Kidney (tissue), 14 donors: Measurements from ENCODE around the gene MAPKAP1. TPM values are rescaled to one million over a fixed set of nuclear protein-coding genes. Genes with fewer than 3 reads are reported as not detected.

Experiments
- DNase-seq, 5 donors: peaks; one replicate each; pipeline ENCODE4 v3.0.0-alpha.2; 2013 to 2020
- FAIRE-seq: peaks from 2 replicates; lab custom pipeline; 2012; peaks lifted over from hg19 to GRCh38; lab: Jason Lieb, UNC
- H3K27ac ChIP-seq, 2 donors: one replicate each; pipeline ENCODE4 v1.7.0; 2013; ENCODE audit warnings: low read depth in 2 of 2, low read length in 2 of 2, inconsistent platforms in 1 of 2
- H3K27me3 ChIP-seq: one replicate; pipeline ENCODE4 v1.7.1; 2013; ENCODE audit warnings: low read length, inconsistent platforms; ENCODE audit not compliant: control insufficient read depth, insufficient read depth
- H3K36me3 ChIP-seq, 3 donors: one replicate each; pipeline versions ENCODE4 v1.7.0 to v1.7.1; 2013; ENCODE audit warnings: low read length in 3 of 3, control low read depth in 1 of 3, inconsistent platforms in 1 of 3; ENCODE audit not compliant: insufficient read depth in 3 of 3, control insufficient read depth in 2 of 3
- H3K4me1 ChIP-seq, 3 donors: one replicate each; pipeline versions ENCODE4 v1.7.0 to v1.7.1; 2013; ENCODE audit warnings: low read length in 3 of 3, inconsistent platforms in 1 of 3, low read depth in 1 of 3; ENCODE audit not compliant: control insufficient read depth in 2 of 3, insufficient read depth in 2 of 3
- H3K4me3 ChIP-seq, 3 donors: one replicate each; pipeline versions ENCODE4 v1.7.0 to v1.8.1; 2013; ENCODE audit warnings: low read length in 3 of 3, control low read depth in 1 of 3, inconsistent platforms in 1 of 3
- H3K9ac ChIP-seq, 3 donors: one replicate each; pipeline versions ENCODE4 v1.7.0 to v1.7.1; 2013; ENCODE audit warnings: low read length in 3 of 3, control low read depth in 1 of 3, inconsistent platforms in 1 of 3
- H3K9me3 ChIP-seq, 3 donors: one replicate each; pipeline versions ENCODE4 v1.7.0 to v1.7.1; 2013; ENCODE audit warnings: low read length in 3 of 3, control low read depth in 1 of 3, inconsistent platforms in 1 of 3; ENCODE audit not compliant: control insufficient read depth in 2 of 3, insufficient read depth in 1 of 3
- intact Hi-C: fragments of 100-400 bp; cut with DNase I; formaldehyde crosslinking; loops from one replicate; pipeline ENCODE4 v1.11.1; 2022
- polyA plus RNA-seq: library from polyadenylated mRNA; stranded (reverse); fragments of 350-450 nt; fragmentation: Illumina TruSeq; extraction: RNeasy Lipid Tissue Mini Kit (QIAGEN cat#74804); gene quantifications from one replicate; pipeline ENCODE4 v1.2.3, GENCODE V29; 2014; ENCODE audit warnings: low read depth, low replicate concordance; ENCODE audit not compliant: insufficient read depth
- total RNA-seq: library from RNA; stranded (reverse); fragmentation: NEBNext Ultra II Directional; extraction: Animal tissue kit (Norgen Biotek cat#: 25700); gene quantifications from one replicate; pipeline ENCODE4 v1.2.1, GENCODE V29; 2021
- TF ChIP-seq, protein P1 (sequence below): IDR thresholded peaks from 3 replicates; pipeline ENCODE4 v1.5.1; 2012; ENCODE audit warnings: mild to moderate bottlenecking, moderate library complexity, borderline replicate concordance; ENCODE audit not compliant: insufficient read depth; ENCODE audit errors: extremely low read depth
- donor health status: control.
- donor health status: control.
- donor health status: control.
- donor health status: control.
- donor health status: control.
- donor health status: DM: yes; HTN: yes; CAD: no.
- donor health status: Normal renal cell carcinoma (clear cell type).

MAPKAP1 gene
- total and polyA plus RNA-seq, 2 donors from 2014 or later, result 70.5 to 99.4 TPM

DNA sequence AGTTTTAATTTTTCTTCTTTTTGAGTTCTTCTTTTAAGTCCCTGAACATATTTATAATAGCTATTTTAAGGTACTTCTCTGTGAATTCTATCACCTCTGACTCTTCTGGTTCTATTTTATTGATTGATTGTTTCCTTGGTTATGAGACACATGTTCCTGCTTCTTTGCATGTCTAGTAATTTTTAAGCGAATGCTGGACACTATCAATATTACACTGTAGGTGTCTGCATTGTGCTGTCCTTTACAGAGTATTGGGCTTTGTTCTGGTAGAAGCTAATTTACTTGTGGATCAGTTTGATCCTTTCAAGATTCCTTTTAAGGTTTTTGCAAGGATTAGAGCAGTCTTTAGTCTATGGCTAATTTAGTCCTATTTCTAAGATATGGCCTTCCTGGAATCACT is 249.7 kb downstream of the MAPKAP1 start:
- Histone ChIP-seq H3K9me3 (peaks cover 0 to 5% (median 3%) of the 10 kb centered on the region in 3 donors), H3K4me3 (no peak overlapping the region), H3K27ac (no peak overlapping the region), H3K27me3 (no peaks in the 10 kb centered on the region), H3K9ac (no peak overlapping the region), H3K4me1 (peaks cover 0 to 6% (median 0%) of the 10 kb centered on the region in 3 donors), H3K36me3 (peaks cover 0 to 12% (median 0%) of the 10 kb centered on the region in 3 donors)
- FAIRE-seq (no peak), DNase-seq (no peak)
- TF ChIP-seq, protein P1, sequence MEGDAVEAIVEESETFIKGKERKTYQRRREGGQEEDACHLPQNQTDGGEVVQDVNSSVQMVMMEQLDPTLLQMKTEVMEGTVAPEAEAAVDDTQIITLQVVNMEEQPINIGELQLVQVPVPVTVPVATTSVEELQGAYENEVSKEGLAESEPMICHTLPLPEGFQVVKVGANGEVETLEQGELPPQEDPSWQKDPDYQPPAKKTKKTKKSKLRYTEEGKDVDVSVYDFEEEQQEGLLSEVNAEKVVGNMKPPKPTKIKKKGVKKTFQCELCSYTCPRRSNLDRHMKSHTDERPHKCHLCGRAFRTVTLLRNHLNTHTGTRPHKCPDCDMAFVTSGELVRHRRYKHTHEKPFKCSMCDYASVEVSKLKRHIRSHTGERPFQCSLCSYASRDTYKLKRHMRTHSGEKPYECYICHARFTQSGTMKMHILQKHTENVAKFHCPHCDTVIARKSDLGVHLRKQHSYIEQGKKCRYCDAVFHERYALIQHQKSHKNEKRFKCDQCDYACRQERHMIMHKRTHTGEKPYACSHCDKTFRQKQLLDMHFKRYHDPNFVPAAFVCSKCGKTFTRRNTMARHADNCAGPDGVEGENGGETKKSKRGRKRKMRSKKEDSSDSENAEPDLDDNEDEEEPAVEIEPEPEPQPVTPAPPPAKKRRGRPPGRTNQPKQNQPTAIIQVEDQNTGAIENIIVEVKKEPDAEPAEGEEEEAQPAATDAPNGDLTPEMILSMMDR, result no peak
- intact Hi-C loops, result no loop called here

DNA sequence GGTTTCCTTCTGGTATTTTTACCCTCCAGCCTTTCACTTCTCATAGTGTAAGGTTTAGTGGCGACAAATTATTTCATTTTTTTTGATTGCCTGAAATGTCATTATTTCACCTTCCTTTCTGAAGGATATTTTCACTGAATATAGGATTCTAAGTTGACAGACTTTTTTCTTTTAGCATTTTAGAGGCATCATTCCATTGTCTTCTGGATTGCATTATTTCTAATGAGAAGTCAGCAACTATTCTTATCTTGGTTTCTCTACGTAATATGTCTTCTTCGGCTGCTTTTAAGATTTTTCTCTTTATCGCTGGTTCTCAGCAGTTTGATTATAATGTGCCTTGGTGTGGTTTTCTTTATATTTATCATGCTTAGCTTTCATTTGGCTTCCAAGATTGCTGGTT is 251.1 kb downstream of the MAPKAP1 start:
- Histone ChIP-seq H3K9me3 (peaks cover 0 to 5% (median 3%) of the 10 kb centered on the region in 3 donors), H3K36me3 (peaks cover 0 to 6% (median 0%) of the 10 kb centered on the region in 3 donors), H3K4me3 (no peak overlapping the region), H3K27ac (no peak overlapping the region), H3K27me3 (no peaks in the 10 kb centered on the region), H3K4me1 (peaks cover 0 to 4% (median 0%) of the 10 kb centered on the region in 3 donors), H3K9ac (no peak overlapping the region)
- intact Hi-C loops, result no loop called here
- FAIRE-seq (no peak), DNase-seq (no peak)
- TF ChIP-seq, protein P1, result no peak

DNA sequence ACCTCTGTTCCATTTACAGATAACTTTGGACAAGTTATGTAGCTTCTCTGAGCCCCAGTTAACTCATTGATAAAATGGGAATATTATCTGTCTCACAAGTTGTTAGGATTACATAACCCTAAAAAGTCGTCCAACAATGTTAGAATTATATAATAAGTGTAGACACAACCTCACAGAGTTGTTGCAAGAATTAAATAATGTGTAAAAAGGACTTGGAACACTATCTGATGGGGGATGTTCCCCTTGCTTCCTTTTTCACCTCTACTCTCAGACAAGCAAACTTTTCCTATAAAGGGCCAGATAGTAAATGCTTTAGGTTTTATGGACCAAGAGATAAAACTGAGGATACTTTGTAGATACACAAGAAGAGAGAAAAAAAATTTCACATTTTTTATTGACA is 251.9 kb downstream of the MAPKAP1 start:
- Histone ChIP-seq H3K27ac (no peak overlapping the region), H3K4me3 (no peak overlapping the region), H3K4me1 (peaks cover 0 to 3% (median 0%) of the 10 kb centered on the region in 3 donors), H3K36me3 (peaks cover 0 to 6% (median 0%) of the 10 kb centered on the region in 3 donors), H3K9me3 (peaks cover 0 to 5% (median 3%) of the 10 kb centered on the region in 3 donors), H3K27me3 (no peaks in the 10 kb centered on the region), H3K9ac (no peak overlapping the region)
- TF ChIP-seq, protein P1, result no peak
- FAIRE-seq (no peak), DNase-seq (no peak)
- intact Hi-C loops, result no loop called here
